Epithelial cell of proximal tubule (primary cell): ENCODE results near the gene TSPAN15. TPM values are rescaled to one million over a fixed set of nuclear protein-coding genes. Genes with fewer than 3 reads are reported as not detected.
"Not testable (repeated sequence)": the region's sequence is repeated elsewhere in the genome, so short reads cannot be mapped to it uniquely, and the experiment has no call there.

Source experiments
- DNase-seq: peaks from one replicate; pipeline ENCODE4 v3.0.0-alpha.2; 2011; ENCODE audit warnings: low read depth
- H3K4me3 ChIP-seq: 2 replicates; pipeline ENCODE4 v1.5.1; 2011; ENCODE audit warnings: low read depth, mild to moderate bottlenecking, low read length
- CTCF ChIP-seq: conservative IDR thresholded peaks from 2 replicates; pipeline ENCODE4 v1.5.1; 2012; ENCODE audit warnings: low read depth, mild to moderate bottlenecking, low read length
- total RNA-seq: library from RNA; depleted of rRNA; stranded (reverse); fragments of >200 nt; gene quantifications from 2 replicates; pipeline ENCODE4 v1.2.3, GENCODE V29; 2015

TSPAN15 gene
- total RNA-seq, 1 donor from 2014 or later = 28.6 TPM

- no peak for TF ChIP-seq CTCF
- H3K4me3 ChIP-seq = no peak overlapping the region
- no peak for DNase-seq
Observed at GRCh38 chr10:69484736-69485135, 33.5 kb downstream of the TSPAN15 start.

GRCh38 chr10:69486922-69487730 lies 35.9 kb downstream of the TSPAN15 start:
- no peak for TF ChIP-seq CTCF
- peak; percentile 59 for DNase-seq
- H3K4me3 ChIP-seq = no peak overlapping the region

GRCh38 chr10:69488149-69488844 lies 37.0 kb downstream of the TSPAN15 start:
- not testable (repeated sequence) for DNase-seq, H3K4me3 ChIP-seq

GRCh38 chr10:69488856-69489255 lies 37.6 kb downstream of the TSPAN15 start:
- H3K4me3 ChIP-seq, DNase-seq: not testable (repeated sequence)

- TF ChIP-seq CTCF = no peak
- DNase-seq = no peak
- H3K4me3 ChIP-seq = no peak overlapping the region
Observed at GRCh38 chr10:69489506-69490090, 38.3 kb downstream of the TSPAN15 start.

- no peak for TF ChIP-seq CTCF
- DNase-seq = no peak
- H3K4me3 ChIP-seq = no peak overlapping the region
Observed at GRCh38 chr10:69490876-69491275, 39.6 kb downstream of the TSPAN15 start.

- no peak for DNase-seq
- H3K4me3 ChIP-seq = no peak overlapping the region
- TF ChIP-seq CTCF = no peak
Observed at GRCh38 chr10:69491611-69492010, 40.3 kb downstream of the TSPAN15 start.
